Spleen (tissue), 11 donors: ENCODE results near the gene PAXIP1. TPM values are rescaled to one million over a fixed set of nuclear protein-coding genes. Genes with fewer than 3 reads are reported as not detected.

ENCODE experiments used
- DNase-seq: peaks from one replicate; pipeline ENCODE4 v3.0.0-alpha.2; 2020
- H3K27ac ChIP-seq, 8 donors: fragments of 200-600 bp; sonication (generic) in 7 of 8; 1 replicate in 4 of 8; 2 replicates in 4 of 8; pipeline versions ENCODE4 v1.5.0 to v1.8.0; 2016 to 2021; ENCODE audit warnings: inconsistent platforms in 4 of 8, mild to moderate bottlenecking in 4 of 8, moderate library complexity in 1 of 8
- H3K27me3 ChIP-seq, 7 donors: fragments of 200-600 bp; sonication (generic) in 6 of 7; replicated peaks in 1 of 7; 1 replicate in 4 of 7; 2 replicates in 3 of 7; pipeline versions ENCODE4 v1.5.0 to v1.8.0; 2016 to 2021; ENCODE audit warnings: inconsistent platforms in 3 of 7, mild to moderate bottlenecking in 1 of 7
- H3K36me3 ChIP-seq, 6 donors: fragments of 200-600 bp; sonication (generic) in 5 of 6; 1 replicate in 4 of 6; 2 replicates in 2 of 6; pipeline versions ENCODE4 v1.5.0 to v1.8.0; 2016 to 2021; ENCODE audit warnings: inconsistent platforms in 2 of 6
- H3K4me1 ChIP-seq, 6 donors: fragments of 200-600 bp; sonication (generic) in 5 of 6; 1 replicate in 3 of 6; 2 replicates in 3 of 6; pipeline versions ENCODE4 v1.5.0 to v1.8.0; 2016 to 2021; ENCODE audit warnings: inconsistent platforms in 3 of 6
- H3K4me3 ChIP-seq, 8 donors: fragments of 200-600 bp; sonication (generic) in 7 of 8; 1 replicate in 4 of 8; 2 replicates in 4 of 8; pipeline versions ENCODE4 v1.5.0 to v1.8.0; 2016 to 2021; ENCODE audit warnings: inconsistent platforms in 4 of 8, mild to moderate bottlenecking in 4 of 8, moderate library complexity in 2 of 8
- H3K9me3 ChIP-seq, 8 donors: fragments of 200-600 bp; sonication (generic) in 7 of 8; 1 replicate in 4 of 8; 2 replicates in 4 of 8; pipeline versions ENCODE4 v1.5.0 to v1.8.0; 2016 to 2021; ENCODE audit warnings: inconsistent platforms in 4 of 8
- CTCF ChIP-seq, 11 experiments: fragments of 200-600 bp in 7 of 11; fragments of 450-650 bp in 4 of 11; sonication (generic) in 4 of 11; IDR thresholded peaks in 8 of 11; conservative IDR thresholded peaks in 3 of 11; 1 replicate in 7 of 11; 2 replicates in 4 of 11; pipeline versions ENCODE4 v1.4.0 to v1.8.0; 2016 to 2021; ENCODE audit warnings: antibody characterized with exemption in 11 of 11, inconsistent platforms in 4 of 11, mild to moderate bottlenecking in 1 of 11
- POLR2A ChIP-seq, 3 donors: fragments of 450-650 bp; IDR thresholded peaks; one replicate each; pipeline ENCODE4 v1.5.1; 2017; ENCODE audit warnings: antibody characterized with exemption in 3 of 3, mild to moderate bottlenecking in 1 of 3
- POLR2AphosphoS5 ChIP-seq, 3 donors: sonication (generic); formaldehyde crosslinking; IDR thresholded peaks; one replicate each; pipeline ENCODE4 v1.5.1; 2017; ENCODE audit warnings: antibody characterized with exemption in 3 of 3
- WGBS, 5 donors: extraction: QIAGEN DNeasy Blood & Tissue Kit in 3 of 5; methylation state at CpG; one replicate each; pipeline versions ENCODE4 v1.1.5 to v1.1.7; 2013 to 2018; 5-methylcytosine and 5-hydroxymethylcytosine counted together
- intact Hi-C: fragments of 100-400 bp; cut with DNase I; formaldehyde crosslinking; loops from one replicate; pipeline ENCODE4 v1.15.0; 2023; ENCODE audit warnings: low total_unique reads
- polyA plus RNA-seq, 3 donors: library from polyadenylated mRNA; stranded (reverse); fragments of 200-250 nt; gene quantifications; one replicate each; pipeline ENCODE4 v1.2.1, GENCODE V29; 2013
- total RNA-seq, 7 donors: library from RNA; depleted of rRNA in 3 of 7; stranded (reverse); fragments of >200 nt in 3 of 7; fragmentation: NEBNext Ultra II Directional in 4 of 7; extraction: Animal tissue kit (Norgen Biotek cat#: 25700) in 4 of 7; gene quantifications; one replicate each; pipeline versions ENCODE4 v1.1.0 to v1.2.1, GENCODE V29; 2016 to 2021
- donor health status: healthy with polysubstance abuse.
- donor health status: DM: no; HTN: no; CAD: no; lungs with moderate emphysema.
- donor health status: DM: no; HTN: no; CAD: no.
- donor health status: Bipolar disorder and iron deficiency.
- donor health status: healthy.
- donor health status: DM: no; HTN: no; CAD: no.
- donor health status: DM: yes; HTN: yes; CAD: no.

The PAXIP1 gene
- total and polyA plus RNA-seq, 10 donors = 2.7 to 15.0 (median 13.3) TPM

- WGBS, 5 donors = 94 to 99% (median 97%) methylated on average over 4 of the region's 4 CpGs
- Histone ChIP-seq H3K27me3 (no peaks in the 10 kb centered on the region), H3K27ac (no peak overlapping the region), H3K36me3 (peaks cover 0 to 74% (median 27%) of the 10 kb centered on the region in 6 donors), H3K9me3 (no peaks in the 10 kb centered on the region), H3K4me1 (peaks cover 1 to 25% (median 4%) of the 10 kb centered on the region in 6 donors), H3K4me3 (no peak overlapping the region)
- TF ChIP-seq POLR2A (IDR thresholded peaks at IDR 0.05) (no peak), CTCF (IDR thresholded peaks at IDR 0.05 in 8 of 11, conservative IDR thresholded peaks at IDR 0.05 in 3 of 11) (no peak), POLR2AphosphoS5 (IDR thresholded peaks at IDR 0.05) (no peak)
- intact Hi-C loops = no loop called here
- no peak for DNase-seq
These were observed 6.2 kb downstream of the PAXIP1 start for GRCh38 chr7:154996756-154997155.

- intact Hi-C loops = no loop called here
- peaks cover 0 to 80% (median 30%) of the 10 kb centered on the region in 6 donors for H3K36me3 ChIP-seq
- 96 to 100% (median 98%) methylated on average over 1 of the region's 1 CpG for WGBS, 5 donors
These were observed 6.8 kb downstream of the PAXIP1 start for GRCh38 chr7:154996101-154996500.

GRCh38 chr7:154994996-154995395 lies 7.9 kb downstream of the PAXIP1 start:
- no peak for DNase-seq
- peaks cover 0 to 7% (median 0%) of the 10 kb centered on the region in 6 donors for H3K4me1 ChIP-seq
- intact Hi-C loops = no loop called here
- 77 to 88% (median 81%) methylated on average over 2 of the region's 2 CpGs for WGBS, 5 donors
- H3K27me3 ChIP-seq = no peaks in the 10 kb centered on the region
- H3K9me3 ChIP-seq = no peaks in the 10 kb centered on the region
- no peak for TF ChIP-seq POLR2AphosphoS5 (IDR thresholded peaks at IDR 0.05)
- H3K27ac ChIP-seq = no peak overlapping the region
- no peak overlapping the region for H3K4me3 ChIP-seq
- peaks cover 0 to 88% (median 35%) of the 10 kb centered on the region in 6 donors for H3K36me3 ChIP-seq

More at GRCh38 chr7:154996101-154996500, 6.8 kb downstream of the PAXIP1 start:
- DNase-seq = no peak
- Histone ChIP-seq H3K9me3 (no peaks in the 10 kb centered on the region), H3K4me1 (peaks cover 0 to 18% (median 0%) of the 10 kb centered on the region in 6 donors), H3K27me3 (no peaks in the 10 kb centered on the region), H3K27ac (no peak overlapping the region), H3K4me3 (no peak overlapping the region)
- TF ChIP-seq POLR2AphosphoS5 (IDR thresholded peaks at IDR 0.05) (no peak), CTCF (IDR thresholded peaks at IDR 0.05 in 8 of 11, conservative IDR thresholded peaks at IDR 0.05 in 3 of 11) (no peak), POLR2A (IDR thresholded peaks at IDR 0.05) (no peak)

- H3K27ac ChIP-seq = no peak overlapping the region
- H3K4me3 ChIP-seq = no peak overlapping the region
- peaks cover 0 to 93% (median 16%) of the 10 kb centered on the region in 6 donors for H3K36me3 ChIP-seq
- H3K4me1 ChIP-seq = no peaks in the 10 kb centered on the region
- no peak for TF ChIP-seq CTCF (IDR thresholded peaks at IDR 0.05 in 8 of 11, conservative IDR thresholded peaks at IDR 0.05 in 3 of 11)
- TF ChIP-seq POLR2A (IDR thresholded peaks at IDR 0.05) = no peak
- no peak for TF ChIP-seq POLR2AphosphoS5 (IDR thresholded peaks at IDR 0.05)
- H3K9me3 ChIP-seq = no peaks in the 10 kb centered on the region
- DNase-seq = no peak
- intact Hi-C loops = no loop called here
- WGBS, 5 donors = 84 to 91% (median 88%) methylated on average over 3 of the region's 3 CpGs
- no peaks in the 10 kb centered on the region for H3K27me3 ChIP-seq
These were observed 11.9 kb downstream of the PAXIP1 start for GRCh38 chr7:154990964-154991540.
